GM19099 (cell line): ENCODE measurements around the gene TRMT61A.

Source experiments
- POLR2A ChIP-seq: IDR thresholded peaks from 3 replicates; pipeline ENCODE4 v1.6.1; 2011; ENCODE audit warnings: low read depth; ENCODE audit not compliant: insufficient read length; ENCODE audit errors: extremely low read depth

TRMT61A gene

DNA sequence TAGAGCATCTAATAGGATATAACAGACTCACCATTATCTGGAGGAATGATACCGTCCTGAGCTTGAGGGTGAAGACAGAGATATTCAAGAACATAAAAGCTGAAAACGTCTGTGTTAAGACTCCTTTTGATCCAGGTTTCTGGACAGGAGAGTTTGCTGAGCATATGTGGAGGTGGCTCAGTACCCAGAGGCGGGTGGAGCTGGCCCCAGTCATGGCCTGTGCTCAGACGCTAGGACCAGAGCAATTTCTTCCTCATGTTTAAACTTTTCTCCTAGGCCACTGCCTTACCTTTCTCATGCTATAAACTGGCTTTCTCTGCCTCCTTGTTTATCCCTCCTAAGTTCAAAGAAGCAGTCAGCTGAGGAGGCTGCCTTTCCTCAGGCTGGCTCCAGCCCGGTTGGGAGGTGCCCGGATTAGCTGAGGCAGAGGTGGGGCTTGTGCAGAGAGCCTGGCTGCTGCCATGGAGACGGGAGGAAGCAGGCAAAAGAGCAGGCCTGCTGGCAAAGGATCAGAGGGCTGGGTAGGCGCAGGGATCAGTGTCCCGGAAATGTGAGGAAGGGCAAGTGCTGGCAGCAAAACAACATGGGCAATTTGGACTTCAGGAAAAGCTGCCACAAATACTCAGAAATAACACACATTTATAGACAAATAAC, 47.5 kb downstream of the TRMT61A start:
- TF ChIP-seq POLR2A, result no peak

DNA sequence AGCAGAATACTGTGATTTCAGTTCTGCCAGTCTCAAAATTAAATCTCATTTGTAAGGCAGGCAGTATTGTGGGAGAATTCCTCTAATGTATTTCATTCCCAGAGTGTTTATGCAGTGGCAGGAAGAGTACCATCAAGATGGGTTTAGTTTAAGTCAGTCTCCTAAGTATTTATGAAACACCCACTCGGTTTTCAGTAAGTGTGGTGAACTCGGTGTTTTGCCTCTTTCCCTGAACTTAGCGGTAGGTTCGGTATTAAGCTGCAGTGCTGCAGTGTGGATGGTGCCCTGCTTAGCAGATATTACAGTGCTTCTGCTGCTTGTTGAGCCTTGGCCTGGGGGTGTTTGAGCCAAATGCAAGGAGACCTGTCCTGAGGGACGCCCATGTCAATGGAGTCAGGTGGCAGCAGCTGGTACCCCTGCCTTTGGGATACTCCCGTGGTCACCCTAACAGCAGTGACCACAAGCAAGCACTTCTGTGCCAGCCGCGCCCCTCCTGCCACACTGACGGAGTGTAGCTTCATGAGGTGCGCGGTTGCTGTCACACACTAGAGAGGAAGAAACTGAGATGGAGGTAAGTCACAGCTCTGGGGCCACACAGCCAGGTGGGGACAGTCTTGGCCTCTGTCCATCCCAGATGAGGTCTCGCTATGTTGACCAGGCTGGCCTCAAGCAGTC, 49.5 kb downstream of the TRMT61A start:
- TF ChIP-seq POLR2A, result no peak

DNA sequence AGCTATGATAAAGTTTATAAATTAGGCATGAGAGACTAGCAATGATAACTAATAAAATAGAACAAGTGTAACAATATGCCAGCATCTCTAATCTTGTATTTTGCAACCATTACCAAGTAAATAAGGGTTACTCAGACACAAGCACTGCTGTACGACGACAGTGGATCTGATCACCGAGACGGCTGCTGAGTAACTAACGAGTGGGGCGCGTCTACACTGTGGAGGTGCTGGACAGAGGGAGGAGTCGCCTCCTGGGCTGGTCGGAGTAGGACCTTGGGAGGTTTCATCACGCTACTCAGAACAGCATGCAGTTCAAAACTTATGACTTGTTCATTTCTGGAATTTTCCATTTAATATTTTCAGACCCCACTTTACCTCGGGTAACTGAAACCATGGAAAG, 52.2 kb downstream of the TRMT61A start:
- no peak for TF ChIP-seq POLR2A

DNA sequence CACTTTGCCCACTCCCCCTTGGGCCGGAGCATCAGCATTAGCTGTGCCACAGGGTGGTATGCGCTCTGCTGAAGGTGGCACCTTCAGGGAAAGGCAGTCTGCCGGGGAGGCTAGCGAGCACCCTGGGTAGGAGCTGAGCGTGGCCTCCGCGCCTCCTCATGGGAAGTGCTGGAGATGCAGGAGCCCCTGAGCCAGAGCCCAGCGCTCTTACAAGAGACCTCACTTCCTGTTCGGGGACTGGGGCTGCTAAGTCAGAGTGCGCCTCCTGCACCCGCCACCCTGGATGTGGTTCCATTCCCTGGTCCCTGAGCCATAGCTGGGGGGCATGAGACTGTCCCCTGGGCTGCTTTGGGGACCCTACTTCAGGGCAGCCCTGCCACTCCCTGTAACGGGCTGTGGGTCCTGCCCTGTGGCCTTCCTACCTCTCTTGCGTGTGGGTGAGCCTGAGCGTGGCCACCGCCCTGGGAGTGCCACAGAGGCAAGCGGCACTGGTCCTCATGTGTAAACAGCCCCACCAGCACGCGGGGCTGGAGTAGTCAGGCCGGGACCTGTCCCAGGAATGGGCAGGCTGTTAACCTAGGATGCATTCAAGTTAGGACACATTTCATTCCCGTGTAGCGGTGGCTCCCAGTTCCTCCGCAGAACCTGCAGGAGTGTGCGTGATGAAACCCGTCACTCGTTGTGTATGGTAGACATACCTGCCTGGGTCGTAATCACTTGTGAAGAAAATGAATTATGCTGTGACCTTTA, 53.1 kb downstream of the TRMT61A start:
- no peak for TF ChIP-seq POLR2A

DNA sequence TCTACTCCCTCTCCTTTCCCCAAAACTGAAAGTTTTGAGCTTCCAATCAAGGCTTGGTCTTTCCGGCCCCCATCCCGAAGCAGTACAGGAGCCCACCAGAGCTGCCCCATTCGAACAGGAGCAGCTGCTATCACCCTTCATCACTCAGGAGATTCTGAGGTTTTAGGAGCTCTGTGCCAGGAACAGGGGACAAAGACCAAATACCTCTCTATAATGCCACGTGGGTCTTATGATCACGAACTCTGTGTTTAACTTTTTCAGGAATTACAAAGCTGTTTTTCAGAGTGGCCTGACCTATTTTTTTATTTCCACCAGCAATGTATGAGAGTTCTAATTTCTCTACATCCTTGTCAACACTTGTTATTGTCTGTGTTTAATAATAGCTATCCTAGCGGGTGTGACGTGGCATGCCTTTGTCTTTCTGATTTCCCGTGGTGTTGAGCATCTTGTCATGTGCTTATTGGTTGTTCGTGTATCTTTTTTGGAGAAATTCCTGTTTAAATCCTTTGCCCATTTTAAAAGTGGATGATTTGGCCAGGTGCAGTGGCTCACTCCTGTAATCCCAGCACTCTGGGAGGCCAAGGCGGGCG, 55.4 kb downstream of the TRMT61A start:
- no peak for TF ChIP-seq POLR2A
